HEK293 (cell line): Measurements from ENCODE around the gene AMZ2.

Experiments used
- GLIS1 ChIP-seq: fragments of 450-650 bp; formaldehyde crosslinking; IDR thresholded peaks from 2 replicates; pipeline ENCODE4 v1.5.1; 2016; ENCODE audit warnings: missing biosample characterization, missing genetic modification characterization
- GLIS2 ChIP-seq: fragments of 450-650 bp; formaldehyde crosslinking; IDR thresholded peaks from 2 replicates; pipeline ENCODE4 v1.5.1; 2016; ENCODE audit warnings: missing biosample characterization, missing genetic modification characterization
- PRDM1 ChIP-seq: fragments of 450-650 bp; formaldehyde crosslinking; IDR thresholded peaks from 2 replicates; pipeline ENCODE4; 2016; ENCODE audit warnings: missing biosample characterization, missing genetic modification characterization
- RBAK ChIP-seq: fragments of 450-650 bp; formaldehyde crosslinking; IDR thresholded peaks from 2 replicates; pipeline ENCODE4 v1.5.1; 2016; ENCODE audit warnings: missing biosample characterization, missing genetic modification characterization
- ZFP69B ChIP-seq: fragments of 450-650 bp; formaldehyde crosslinking; IDR thresholded peaks from 2 replicates; pipeline ENCODE4 v1.5.1; 2016; ENCODE audit warnings: missing biosample characterization, missing genetic modification characterization
- ZIC2 ChIP-seq: fragments of 450-650 bp; formaldehyde crosslinking; IDR thresholded peaks from 2 replicates; pipeline ENCODE4 v1.5.1; 2016; ENCODE audit warnings: missing biosample characterization, missing genetic modification characterization
- ZNF174 ChIP-seq: fragments of 450-650 bp; formaldehyde crosslinking; IDR thresholded peaks from 2 replicates; pipeline ENCODE4 v1.5.0; 2017; ENCODE audit warnings: missing biosample characterization, mild to moderate bottlenecking, missing genetic modification characterization
- ZNF2 ChIP-seq: fragments of 450-650 bp; formaldehyde crosslinking; IDR thresholded peaks from 2 replicates; pipeline ENCODE4 v1.5.1; 2016; ENCODE audit warnings: missing biosample characterization, missing genetic modification characterization
- ZNF341 ChIP-seq: fragments of 450-650 bp; formaldehyde crosslinking; IDR thresholded peaks from 2 replicates; pipeline ENCODE4; 2016; ENCODE audit warnings: low read depth, missing biosample characterization, missing genetic modification characterization
- ZNF391 ChIP-seq: fragments of 450-650 bp; formaldehyde crosslinking; IDR thresholded peaks from 2 replicates; pipeline ENCODE4 v1.5.1; 2016; ENCODE audit warnings: low read depth, missing biosample characterization, missing genetic modification characterization, borderline replicate concordance
- ZNF394 ChIP-seq: fragments of 450-650 bp; formaldehyde crosslinking; IDR thresholded peaks from 2 replicates; pipeline ENCODE4 v1.5.1; 2016; ENCODE audit warnings: missing biosample characterization, missing genetic modification characterization, mild to moderate bottlenecking, moderate library complexity, borderline replicate concordance
- ZNF555 ChIP-seq: fragments of 450-650 bp; formaldehyde crosslinking; conservative IDR thresholded peaks from 2 replicates; pipeline ENCODE4 v1.5.1; 2017; ENCODE audit warnings: missing biosample characterization, mild to moderate bottlenecking, missing genetic modification characterization, inconsistent platforms
- ZNF600 ChIP-seq: fragments of 450-650 bp; formaldehyde crosslinking; IDR thresholded peaks from 2 replicates; pipeline ENCODE4 v1.5.1; 2016; ENCODE audit warnings: missing biosample characterization, missing genetic modification characterization
- ZNF707 ChIP-seq: fragments of 450-650 bp; formaldehyde crosslinking; IDR thresholded peaks from 2 replicates; pipeline ENCODE4 v1.5.1; 2016; ENCODE audit warnings: missing biosample characterization, missing genetic modification characterization
- ZNF843 ChIP-seq: fragments of 450-650 bp; formaldehyde crosslinking; IDR thresholded peaks from 2 replicates; pipeline ENCODE4 v1.5.1; 2016; ENCODE audit warnings: missing biosample characterization, missing genetic modification characterization
- ZXDB ChIP-seq: fragments of 450-650 bp; formaldehyde crosslinking; IDR thresholded peaks from 2 replicates; pipeline ENCODE4 v1.5.1; 2016; ENCODE audit warnings: missing biosample characterization, missing genetic modification characterization
- TF ChIP-seq, protein P1 (sequence below): fragments of 450-650 bp; formaldehyde crosslinking; conservative IDR thresholded peaks from 2 replicates; pipeline ENCODE4 v1.5.1; 2016; ENCODE audit warnings: low read depth, missing biosample characterization, missing genetic modification characterization
- TF ChIP-seq, protein P2 (sequence below): fragments of 450-650 bp; formaldehyde crosslinking; IDR thresholded peaks from 2 replicates; pipeline ENCODE4 v1.5.1; 2017; ENCODE audit warnings: missing biosample characterization, missing genetic modification characterization
- TF ChIP-seq, protein P3 (sequence below): fragments of 450-650 bp; formaldehyde crosslinking; IDR thresholded peaks from 2 replicates; pipeline ENCODE4 v1.5.1; 2016; ENCODE audit warnings: missing biosample characterization, missing genetic modification characterization
- TF ChIP-seq, protein P4 (sequence below): fragments of 450-650 bp; formaldehyde crosslinking; IDR thresholded peaks from 2 replicates; pipeline ENCODE4 v1.5.1; 2017; ENCODE audit warnings: missing biosample characterization, missing genetic modification characterization
- TF ChIP-seq, protein P5 (sequence below): fragments of 450-650 bp; formaldehyde crosslinking; IDR thresholded peaks from 2 replicates; pipeline ENCODE4 v1.5.1; 2017; ENCODE audit warnings: missing biosample characterization, missing genetic modification characterization
- TF ChIP-seq, protein P6 (sequence below): fragments of 450-650 bp; formaldehyde crosslinking; IDR thresholded peaks from 2 replicates; pipeline ENCODE4 v1.5.1; 2016; ENCODE audit warnings: missing biosample characterization, missing genetic modification characterization
- TF ChIP-seq, protein P7 (sequence below): fragments of 450-650 bp; formaldehyde crosslinking; IDR thresholded peaks from 2 replicates; pipeline ENCODE4 v1.5.1; 2016; ENCODE audit warnings: missing biosample characterization, missing genetic modification characterization

The AMZ2 gene

DNA sequence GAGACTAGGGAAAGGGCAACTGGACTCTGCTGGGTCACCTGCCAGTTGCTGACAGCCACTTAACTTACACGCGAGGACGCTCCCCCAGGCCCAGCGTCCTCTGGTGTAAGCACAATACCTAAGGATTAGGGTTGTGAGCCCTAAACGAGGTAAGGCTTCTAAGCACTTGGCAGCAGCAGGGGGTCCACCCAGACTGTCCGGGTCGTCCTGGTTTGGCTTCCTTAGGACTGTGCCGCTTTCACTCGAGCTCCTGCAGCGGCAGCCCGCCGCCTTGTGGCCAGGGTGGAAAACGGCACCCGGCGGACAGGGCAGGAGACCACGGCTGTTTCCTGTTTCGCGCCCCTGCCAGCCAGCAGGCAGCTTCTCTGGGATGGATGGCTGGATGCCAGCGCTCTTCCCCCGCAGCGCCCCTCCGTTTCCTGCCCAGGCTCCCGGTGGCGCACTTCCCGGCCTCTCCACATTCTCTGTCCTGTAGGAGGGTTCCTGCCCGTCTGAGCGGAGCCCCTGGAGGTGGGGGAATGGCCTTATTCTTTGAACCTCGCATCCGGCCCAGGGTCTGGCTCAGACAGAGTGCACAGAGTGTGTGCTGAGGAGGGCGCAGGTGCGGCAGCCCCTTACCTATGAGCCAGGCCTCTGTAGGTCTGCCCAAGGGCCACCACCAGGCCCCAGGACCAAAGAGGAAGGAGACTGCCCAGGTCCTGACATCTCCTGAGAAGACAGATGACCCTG lies 47.0 kb upstream of the AMZ2 start (continued):
- peak; percentile 79 for TF ChIP-seq ZIC2
- TF ChIP-seq, protein P1, sequence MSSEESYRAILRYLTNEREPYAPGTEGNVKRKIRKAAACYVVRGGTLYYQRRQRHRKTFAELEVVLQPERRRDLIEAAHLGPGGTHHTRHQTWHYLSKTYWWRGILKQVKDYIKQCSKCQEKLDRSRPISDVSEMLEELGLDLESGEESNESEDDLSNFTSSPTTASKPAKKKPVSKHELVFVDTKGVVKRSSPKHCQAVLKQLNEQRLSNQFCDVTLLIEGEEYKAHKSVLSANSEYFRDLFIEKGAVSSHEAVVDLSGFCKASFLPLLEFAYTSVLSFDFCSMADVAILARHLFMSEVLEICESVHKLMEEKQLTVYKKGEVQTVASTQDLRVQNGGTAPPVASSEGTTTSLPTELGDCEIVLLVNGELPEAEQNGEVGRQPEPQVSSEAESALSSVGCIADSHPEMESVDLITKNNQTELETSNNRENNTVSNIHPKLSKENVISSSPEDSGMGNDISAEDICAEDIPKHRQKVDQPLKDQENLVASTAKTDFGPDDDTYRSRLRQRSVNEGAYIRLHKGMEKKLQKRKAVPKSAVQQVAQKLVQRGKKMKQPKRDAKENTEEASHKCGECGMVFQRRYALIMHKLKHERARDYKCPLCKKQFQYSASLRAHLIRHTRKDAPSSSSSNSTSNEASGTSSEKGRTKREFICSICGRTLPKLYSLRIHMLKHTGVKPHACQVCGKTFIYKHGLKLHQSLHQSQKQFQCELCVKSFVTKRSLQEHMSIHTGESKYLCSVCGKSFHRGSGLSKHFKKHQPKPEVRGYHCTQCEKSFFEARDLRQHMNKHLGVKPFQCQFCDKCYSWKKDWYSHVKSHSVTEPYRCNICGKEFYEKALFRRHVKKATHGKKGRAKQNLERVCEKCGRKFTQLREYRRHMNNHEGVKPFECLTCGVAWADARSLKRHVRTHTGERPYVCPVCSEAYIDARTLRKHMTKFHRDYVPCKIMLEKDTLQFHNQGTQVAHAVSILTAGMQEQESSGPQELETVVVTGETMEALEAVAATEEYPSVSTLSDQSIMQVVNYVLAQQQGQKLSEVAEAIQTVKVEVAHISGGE: peak; percentile 33; the same call in 1 of the 2 replicates
- TF ChIP-seq, protein P2, sequence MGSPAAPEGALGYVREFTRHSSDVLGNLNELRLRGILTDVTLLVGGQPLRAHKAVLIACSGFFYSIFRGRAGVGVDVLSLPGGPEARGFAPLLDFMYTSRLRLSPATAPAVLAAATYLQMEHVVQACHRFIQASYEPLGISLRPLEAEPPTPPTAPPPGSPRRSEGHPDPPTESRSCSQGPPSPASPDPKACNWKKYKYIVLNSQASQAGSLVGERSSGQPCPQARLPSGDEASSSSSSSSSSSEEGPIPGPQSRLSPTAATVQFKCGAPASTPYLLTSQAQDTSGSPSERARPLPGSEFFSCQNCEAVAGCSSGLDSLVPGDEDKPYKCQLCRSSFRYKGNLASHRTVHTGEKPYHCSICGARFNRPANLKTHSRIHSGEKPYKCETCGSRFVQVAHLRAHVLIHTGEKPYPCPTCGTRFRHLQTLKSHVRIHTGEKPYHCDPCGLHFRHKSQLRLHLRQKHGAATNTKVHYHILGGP (tag by site-specific recombination): no peak
- TF ChIP-seq ZNF555 (tag by site-specific recombination): no peak
- no peak for TF ChIP-seq ZNF174 (tag by site-specific recombination)
- TF ChIP-seq ZNF2 (tag by site-specific recombination): peak; percentile 77
- peak; percentile 84 for TF ChIP-seq ZNF600 (tag by site-specific recombination)
- 0 out of 2 replicates have a peak, but pooled peaks have one; percentile 40 for TF ChIP-seq ZNF391 (tag by site-specific recombination)
- TF ChIP-seq GLIS1 (tag by site-specific recombination): peak; percentile 78
- TF ChIP-seq, protein P3, sequence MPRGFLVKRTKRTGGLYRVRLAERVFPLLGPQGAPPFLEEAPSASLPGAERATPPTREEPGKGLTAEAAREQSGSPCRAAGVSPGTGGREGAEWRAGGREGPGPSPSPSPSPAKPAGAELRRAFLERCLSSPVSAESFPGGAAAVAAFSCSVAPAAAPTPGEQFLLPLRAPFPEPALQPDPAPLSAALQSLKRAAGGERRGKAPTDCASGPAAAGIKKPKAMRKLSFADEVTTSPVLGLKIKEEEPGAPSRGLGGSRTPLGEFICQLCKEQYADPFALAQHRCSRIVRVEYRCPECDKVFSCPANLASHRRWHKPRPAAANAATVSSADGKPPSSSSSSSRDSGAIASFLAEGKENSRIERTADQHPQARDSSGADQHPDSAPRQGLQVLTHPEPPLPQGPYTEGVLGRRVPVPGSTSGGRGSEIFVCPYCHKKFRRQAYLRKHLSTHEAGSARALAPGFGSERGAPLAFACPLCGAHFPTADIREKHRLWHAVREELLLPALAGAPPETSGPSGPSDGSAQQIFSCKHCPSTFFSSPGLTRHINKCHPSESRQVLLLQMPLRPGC (tag by site-specific recombination): no peak
- TF ChIP-seq, protein P4, sequence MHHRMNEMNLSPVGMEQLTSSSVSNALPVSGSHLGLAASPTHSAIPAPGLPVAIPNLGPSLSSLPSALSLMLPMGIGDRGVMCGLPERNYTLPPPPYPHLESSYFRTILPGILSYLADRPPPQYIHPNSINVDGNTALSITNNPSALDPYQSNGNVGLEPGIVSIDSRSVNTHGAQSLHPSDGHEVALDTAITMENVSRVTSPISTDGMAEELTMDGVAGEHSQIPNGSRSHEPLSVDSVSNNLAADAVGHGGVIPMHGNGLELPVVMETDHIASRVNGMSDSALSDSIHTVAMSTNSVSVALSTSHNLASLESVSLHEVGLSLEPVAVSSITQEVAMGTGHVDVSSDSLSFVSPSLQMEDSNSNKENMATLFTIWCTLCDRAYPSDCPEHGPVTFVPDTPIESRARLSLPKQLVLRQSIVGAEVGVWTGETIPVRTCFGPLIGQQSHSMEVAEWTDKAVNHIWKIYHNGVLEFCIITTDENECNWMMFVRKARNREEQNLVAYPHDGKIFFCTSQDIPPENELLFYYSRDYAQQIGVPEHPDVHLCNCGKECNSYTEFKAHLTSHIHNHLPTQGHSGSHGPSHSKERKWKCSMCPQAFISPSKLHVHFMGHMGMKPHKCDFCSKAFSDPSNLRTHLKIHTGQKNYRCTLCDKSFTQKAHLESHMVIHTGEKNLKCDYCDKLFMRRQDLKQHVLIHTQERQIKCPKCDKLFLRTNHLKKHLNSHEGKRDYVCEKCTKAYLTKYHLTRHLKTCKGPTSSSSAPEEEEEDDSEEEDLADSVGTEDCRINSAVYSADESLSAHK (tag by site-specific recombination): no peak
- peak; percentile 88 for TF ChIP-seq ZNF341 (tag by site-specific recombination)
- peak; percentile 67 for TF ChIP-seq PRDM1 (tag by site-specific recombination)
- peak; percentile 83 for TF ChIP-seq GLIS2 (tag by site-specific recombination)
- TF ChIP-seq ZFP69B (tag by site-specific recombination): peak; percentile 50; the same call in 1 of the 2 replicates
- no peak for TF ChIP-seq RBAK (tag by site-specific recombination)
- peak; percentile 25; the same call in 1 of the 2 replicates for TF ChIP-seq ZNF394 (tag by site-specific recombination)
- TF ChIP-seq, protein P5, sequence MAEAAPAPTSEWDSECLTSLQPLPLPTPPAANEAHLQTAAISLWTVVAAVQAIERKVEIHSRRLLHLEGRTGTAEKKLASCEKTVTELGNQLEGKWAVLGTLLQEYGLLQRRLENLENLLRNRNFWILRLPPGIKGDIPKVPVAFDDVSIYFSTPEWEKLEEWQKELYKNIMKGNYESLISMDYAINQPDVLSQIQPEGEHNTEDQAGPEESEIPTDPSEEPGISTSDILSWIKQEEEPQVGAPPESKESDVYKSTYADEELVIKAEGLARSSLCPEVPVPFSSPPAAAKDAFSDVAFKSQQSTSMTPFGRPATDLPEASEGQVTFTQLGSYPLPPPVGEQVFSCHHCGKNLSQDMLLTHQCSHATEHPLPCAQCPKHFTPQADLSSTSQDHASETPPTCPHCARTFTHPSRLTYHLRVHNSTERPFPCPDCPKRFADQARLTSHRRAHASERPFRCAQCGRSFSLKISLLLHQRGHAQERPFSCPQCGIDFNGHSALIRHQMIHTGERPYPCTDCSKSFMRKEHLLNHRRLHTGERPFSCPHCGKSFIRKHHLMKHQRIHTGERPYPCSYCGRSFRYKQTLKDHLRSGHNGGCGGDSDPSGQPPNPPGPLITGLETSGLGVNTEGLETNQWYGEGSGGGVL (tag by site-specific recombination): peak; percentile 26; the same call in 1 of the 2 replicates
- TF ChIP-seq ZNF843 (tag by site-specific recombination): no peak
- TF ChIP-seq ZXDB: peak; percentile 33; the same call in 1 of the 2 replicates
- TF ChIP-seq, protein P6, sequence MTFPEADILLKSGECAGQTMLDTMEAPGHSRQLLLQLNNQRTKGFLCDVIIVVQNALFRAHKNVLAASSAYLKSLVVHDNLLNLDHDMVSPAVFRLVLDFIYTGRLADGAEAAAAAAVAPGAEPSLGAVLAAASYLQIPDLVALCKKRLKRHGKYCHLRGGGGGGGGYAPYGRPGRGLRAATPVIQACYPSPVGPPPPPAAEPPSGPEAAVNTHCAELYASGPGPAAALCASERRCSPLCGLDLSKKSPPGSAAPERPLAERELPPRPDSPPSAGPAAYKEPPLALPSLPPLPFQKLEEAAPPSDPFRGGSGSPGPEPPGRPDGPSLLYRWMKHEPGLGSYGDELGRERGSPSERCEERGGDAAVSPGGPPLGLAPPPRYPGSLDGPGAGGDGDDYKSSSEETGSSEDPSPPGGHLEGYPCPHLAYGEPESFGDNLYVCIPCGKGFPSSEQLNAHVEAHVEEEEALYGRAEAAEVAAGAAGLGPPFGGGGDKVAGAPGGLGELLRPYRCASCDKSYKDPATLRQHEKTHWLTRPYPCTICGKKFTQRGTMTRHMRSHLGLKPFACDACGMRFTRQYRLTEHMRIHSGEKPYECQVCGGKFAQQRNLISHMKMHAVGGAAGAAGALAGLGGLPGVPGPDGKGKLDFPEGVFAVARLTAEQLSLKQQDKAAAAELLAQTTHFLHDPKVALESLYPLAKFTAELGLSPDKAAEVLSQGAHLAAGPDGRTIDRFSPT (tag by site-specific recombination): peak; percentile 69
- TF ChIP-seq ZNF707 (tag by site-specific recombination): no peak
- TF ChIP-seq, protein P7, sequence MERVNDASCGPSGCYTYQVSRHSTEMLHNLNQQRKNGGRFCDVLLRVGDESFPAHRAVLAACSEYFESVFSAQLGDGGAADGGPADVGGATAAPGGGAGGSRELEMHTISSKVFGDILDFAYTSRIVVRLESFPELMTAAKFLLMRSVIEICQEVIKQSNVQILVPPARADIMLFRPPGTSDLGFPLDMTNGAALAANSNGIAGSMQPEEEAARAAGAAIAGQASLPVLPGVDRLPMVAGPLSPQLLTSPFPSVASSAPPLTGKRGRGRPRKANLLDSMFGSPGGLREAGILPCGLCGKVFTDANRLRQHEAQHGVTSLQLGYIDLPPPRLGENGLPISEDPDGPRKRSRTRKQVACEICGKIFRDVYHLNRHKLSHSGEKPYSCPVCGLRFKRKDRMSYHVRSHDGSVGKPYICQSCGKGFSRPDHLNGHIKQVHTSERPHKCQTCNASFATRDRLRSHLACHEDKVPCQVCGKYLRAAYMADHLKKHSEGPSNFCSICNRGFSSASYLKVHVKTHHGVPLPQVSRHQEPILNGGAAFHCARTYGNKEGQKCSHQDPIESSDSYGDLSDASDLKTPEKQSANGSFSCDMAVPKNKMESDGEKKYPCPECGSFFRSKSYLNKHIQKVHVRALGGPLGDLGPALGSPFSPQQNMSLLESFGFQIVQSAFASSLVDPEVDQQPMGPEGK (tag by site-specific recombination): 0 out of 2 replicates have a peak, but pooled peaks have one; percentile 43
